ENCODE data around the gene DLG2. TPM values are rescaled to one million over a fixed set of nuclear protein-coding genes. Genes with fewer than 3 reads are reported as not detected.

DLG2 gene
- total and polyA plus RNA-seq, 4 donors, result 0.30 to 5.5 (median 0.68) TPM

DNA sequence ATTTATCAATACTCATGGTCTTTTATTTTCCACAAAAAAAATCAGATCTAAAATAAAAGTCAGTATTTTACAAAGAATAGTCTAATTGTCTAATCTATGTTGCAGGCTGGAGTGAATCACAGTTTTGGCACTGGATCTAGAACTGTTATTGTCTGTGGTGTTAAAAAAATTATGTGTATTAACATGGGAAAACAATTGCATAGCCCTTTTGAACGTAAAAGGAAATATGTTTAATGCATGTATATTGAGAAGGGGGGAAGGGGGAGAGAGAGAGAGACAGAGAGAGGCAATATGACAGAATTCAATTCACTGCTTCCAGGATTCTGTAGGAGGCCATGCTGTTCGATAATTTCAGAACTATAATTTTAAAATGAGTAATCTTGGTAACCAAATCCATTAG lies 2016.1 kb downstream of the DLG2 start:
- H3K4me3 ChIP-seq (ENCODE audit: low read depth in 1 of 3, low read length in 3 of 3), result no peak overlapping the region
- H3K4me1 ChIP-seq (ENCODE audit: control insufficient read depth in 4 of 4, insufficient read depth in 4 of 4, low read length in 3 of 4), result no peaks in the 10 kb centered on the region
- 79% methylated on average over 2 of the region's 2 CpGs for WGBS

DNA sequence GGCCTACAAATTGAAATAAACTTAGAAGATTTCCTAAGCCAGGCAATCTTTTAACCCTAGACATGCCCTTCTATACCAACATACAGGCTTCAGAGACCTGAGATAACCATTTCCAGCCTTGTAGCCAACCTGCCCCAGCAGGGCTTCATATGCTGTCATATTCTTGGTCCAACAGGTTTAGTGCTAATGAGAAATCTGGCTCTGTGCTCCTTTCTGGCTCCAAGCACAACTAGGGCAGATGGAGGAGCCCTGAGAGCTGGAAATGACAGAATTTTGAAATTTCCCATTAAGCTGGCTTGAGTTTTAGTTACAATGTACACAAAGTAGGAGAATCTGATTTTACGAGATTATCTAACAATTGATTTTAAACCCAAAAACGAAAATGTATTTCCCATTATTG lies 2018.0 kb downstream of the DLG2 start:
- DNase-seq (ENCODE audit: low spot score), result no peak
- H3K27me3 ChIP-seq (ENCODE audit: control insufficient read depth in 4 of 4, insufficient read depth in 4 of 4, low read length in 3 of 4), result no peaks in the 10 kb centered on the region
- H3K27ac ChIP-seq (ENCODE audit: low read depth in 1 of 2, low read length in 2 of 2), result no peak overlapping the region
- no peaks in the 10 kb centered on the region for H3K36me3 ChIP-seq (ENCODE audit: control insufficient read depth in 4 of 4, insufficient read depth in 3 of 4, low read depth in 1 of 4, low read length in 3 of 4)
- H3K9ac ChIP-seq (ENCODE audit: low read depth in 1 of 2, low read length in 2 of 2), result no peak overlapping the region
- no peaks in the 10 kb centered on the region for H3K9me3 ChIP-seq (ENCODE audit: control insufficient read depth in 4 of 4, low read length in 3 of 4)
- H3K4me1 ChIP-seq (ENCODE audit: control insufficient read depth in 4 of 4, insufficient read depth in 4 of 4, low read length in 3 of 4), result no peaks in the 10 kb centered on the region
- H3K4me3 ChIP-seq (ENCODE audit: low read depth in 1 of 3, low read length in 3 of 3), result no peak overlapping the region
- WGBS, result 85% methylated on average over 2 of the region's 2 CpGs
- no peak for TF ChIP-seq RXRA (IDR thresholded peaks at IDR 0.05)
- no peak for TF ChIP-seq SP1 (IDR thresholded peaks at IDR 0.05)
- TF ChIP-seq, protein P1, sequence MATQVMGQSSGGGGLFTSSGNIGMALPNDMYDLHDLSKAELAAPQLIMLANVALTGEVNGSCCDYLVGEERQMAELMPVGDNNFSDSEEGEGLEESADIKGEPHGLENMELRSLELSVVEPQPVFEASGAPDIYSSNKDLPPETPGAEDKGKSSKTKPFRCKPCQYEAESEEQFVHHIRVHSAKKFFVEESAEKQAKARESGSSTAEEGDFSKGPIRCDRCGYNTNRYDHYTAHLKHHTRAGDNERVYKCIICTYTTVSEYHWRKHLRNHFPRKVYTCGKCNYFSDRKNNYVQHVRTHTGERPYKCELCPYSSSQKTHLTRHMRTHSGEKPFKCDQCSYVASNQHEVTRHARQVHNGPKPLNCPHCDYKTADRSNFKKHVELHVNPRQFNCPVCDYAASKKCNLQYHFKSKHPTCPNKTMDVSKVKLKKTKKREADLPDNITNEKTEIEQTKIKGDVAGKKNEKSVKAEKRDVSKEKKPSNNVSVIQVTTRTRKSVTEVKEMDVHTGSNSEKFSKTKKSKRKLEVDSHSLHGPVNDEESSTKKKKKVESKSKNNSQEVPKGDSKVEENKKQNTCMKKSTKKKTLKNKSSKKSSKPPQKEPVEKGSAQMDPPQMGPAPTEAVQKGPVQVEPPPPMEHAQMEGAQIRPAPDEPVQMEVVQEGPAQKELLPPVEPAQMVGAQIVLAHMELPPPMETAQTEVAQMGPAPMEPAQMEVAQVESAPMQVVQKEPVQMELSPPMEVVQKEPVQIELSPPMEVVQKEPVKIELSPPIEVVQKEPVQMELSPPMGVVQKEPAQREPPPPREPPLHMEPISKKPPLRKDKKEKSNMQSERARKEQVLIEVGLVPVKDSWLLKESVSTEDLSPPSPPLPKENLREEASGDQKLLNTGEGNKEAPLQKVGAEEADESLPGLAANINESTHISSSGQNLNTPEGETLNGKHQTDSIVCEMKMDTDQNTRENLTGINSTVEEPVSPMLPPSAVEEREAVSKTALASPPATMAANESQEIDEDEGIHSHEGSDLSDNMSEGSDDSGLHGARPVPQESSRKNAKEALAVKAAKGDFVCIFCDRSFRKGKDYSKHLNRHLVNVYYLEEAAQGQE (IDR thresholded peaks at IDR 0.05), result no peak
- TF ChIP-seq, protein P2, sequence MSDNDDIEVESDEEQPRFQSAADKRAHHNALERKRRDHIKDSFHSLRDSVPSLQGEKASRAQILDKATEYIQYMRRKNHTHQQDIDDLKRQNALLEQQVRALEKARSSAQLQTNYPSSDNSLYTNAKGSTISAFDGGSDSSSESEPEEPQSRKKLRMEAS (IDR thresholded peaks at IDR 0.05), result no peak
- TF ChIP-seq JUND (IDR thresholded peaks at IDR 0.05), result no peak
- TF ChIP-seq TAF1 (conservative IDR thresholded peaks at IDR 0.05), result no peak
- TF ChIP-seq FOXA1 (IDR thresholded peaks at IDR 0.05), result no peak
- TF ChIP-seq YY1 (IDR thresholded peaks at IDR 0.05), result no peak
- TF ChIP-seq EGR1 (IDR thresholded peaks at IDR 0.05; ENCODE audit: low read depth in 2 of 2), result no peak
- no peak for TF ChIP-seq FOXA2 (IDR thresholded peaks at IDR 0.05)

More for the DNA sequence above, 2016.1 kb downstream of the DLG2 start:
- no peaks in the 10 kb centered on the region for H3K9me3 ChIP-seq (ENCODE audit: control insufficient read depth in 4 of 4, low read length in 3 of 4)
- no peaks in the 10 kb centered on the region for H3K27me3 ChIP-seq (ENCODE audit: control insufficient read depth in 4 of 4, insufficient read depth in 4 of 4, low read length in 3 of 4)
- no peak overlapping the region for H3K9ac ChIP-seq (ENCODE audit: low read depth in 1 of 2, low read length in 2 of 2)
- DNase-seq (ENCODE audit: low spot score), result no peak
- TF ChIP-seq, protein P2 (IDR thresholded peaks at IDR 0.05), result no peak
- TF ChIP-seq NR2F2 (IDR thresholded peaks at IDR 0.05) (no peak), SP1 (IDR thresholded peaks at IDR 0.05) (no peak), HNF4A (conservative IDR thresholded peaks at IDR 0.05) (no peak), JUND (IDR thresholded peaks at IDR 0.05) (no peak), FOXA1 (IDR thresholded peaks at IDR 0.05) (no peak), TAF1 (conservative IDR thresholded peaks at IDR 0.05) (no peak), FOXA2 (IDR thresholded peaks at IDR 0.05) (no peak), HNF4G (IDR thresholded peaks at IDR 0.05) (no peak), YY1 (IDR thresholded peaks at IDR 0.05) (no peak), EGR1 (IDR thresholded peaks at IDR 0.05; ENCODE audit: low read depth in 2 of 2) (no peak), RAD21 (IDR thresholded peaks at IDR 0.05) (no peak)
- TF ChIP-seq, protein P3, sequence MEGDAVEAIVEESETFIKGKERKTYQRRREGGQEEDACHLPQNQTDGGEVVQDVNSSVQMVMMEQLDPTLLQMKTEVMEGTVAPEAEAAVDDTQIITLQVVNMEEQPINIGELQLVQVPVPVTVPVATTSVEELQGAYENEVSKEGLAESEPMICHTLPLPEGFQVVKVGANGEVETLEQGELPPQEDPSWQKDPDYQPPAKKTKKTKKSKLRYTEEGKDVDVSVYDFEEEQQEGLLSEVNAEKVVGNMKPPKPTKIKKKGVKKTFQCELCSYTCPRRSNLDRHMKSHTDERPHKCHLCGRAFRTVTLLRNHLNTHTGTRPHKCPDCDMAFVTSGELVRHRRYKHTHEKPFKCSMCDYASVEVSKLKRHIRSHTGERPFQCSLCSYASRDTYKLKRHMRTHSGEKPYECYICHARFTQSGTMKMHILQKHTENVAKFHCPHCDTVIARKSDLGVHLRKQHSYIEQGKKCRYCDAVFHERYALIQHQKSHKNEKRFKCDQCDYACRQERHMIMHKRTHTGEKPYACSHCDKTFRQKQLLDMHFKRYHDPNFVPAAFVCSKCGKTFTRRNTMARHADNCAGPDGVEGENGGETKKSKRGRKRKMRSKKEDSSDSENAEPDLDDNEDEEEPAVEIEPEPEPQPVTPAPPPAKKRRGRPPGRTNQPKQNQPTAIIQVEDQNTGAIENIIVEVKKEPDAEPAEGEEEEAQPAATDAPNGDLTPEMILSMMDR (IDR thresholded peaks at IDR 0.05; ENCODE audit: low read depth, low read length, missing input control), result no peak
- TF ChIP-seq, protein P1 (IDR thresholded peaks at IDR 0.05), result no peak
- TF ChIP-seq, protein P4, sequence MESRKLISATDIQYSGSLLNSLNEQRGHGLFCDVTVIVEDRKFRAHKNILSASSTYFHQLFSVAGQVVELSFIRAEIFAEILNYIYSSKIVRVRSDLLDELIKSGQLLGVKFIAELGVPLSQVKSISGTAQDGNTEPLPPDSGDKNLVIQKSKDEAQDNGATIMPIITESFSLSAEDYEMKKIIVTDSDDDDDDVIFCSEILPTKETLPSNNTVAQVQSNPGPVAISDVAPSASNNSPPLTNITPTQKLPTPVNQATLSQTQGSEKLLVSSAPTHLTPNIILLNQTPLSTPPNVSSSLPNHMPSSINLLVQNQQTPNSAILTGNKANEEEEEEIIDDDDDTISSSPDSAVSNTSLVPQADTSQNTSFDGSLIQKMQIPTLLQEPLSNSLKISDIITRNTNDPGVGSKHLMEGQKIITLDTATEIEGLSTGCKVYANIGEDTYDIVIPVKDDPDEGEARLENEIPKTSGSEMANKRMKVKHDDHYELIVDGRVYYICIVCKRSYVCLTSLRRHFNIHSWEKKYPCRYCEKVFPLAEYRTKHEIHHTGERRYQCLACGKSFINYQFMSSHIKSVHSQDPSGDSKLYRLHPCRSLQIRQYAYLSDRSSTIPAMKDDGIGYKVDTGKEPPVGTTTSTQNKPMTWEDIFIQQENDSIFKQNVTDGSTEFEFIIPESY (IDR thresholded peaks at IDR 0.05), result no peak
- TF ChIP-seq, protein P5, sequence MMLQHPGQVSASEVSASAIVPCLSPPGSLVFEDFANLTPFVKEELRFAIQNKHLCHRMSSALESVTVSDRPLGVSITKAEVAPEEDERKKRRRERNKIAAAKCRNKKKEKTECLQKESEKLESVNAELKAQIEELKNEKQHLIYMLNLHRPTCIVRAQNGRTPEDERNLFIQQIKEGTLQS (IDR thresholded peaks at IDR 0.05), result no peak
- no peak overlapping the region for H3K27ac ChIP-seq (ENCODE audit: low read depth in 1 of 2, low read length in 2 of 2)
- H3K36me3 ChIP-seq (ENCODE audit: control insufficient read depth in 4 of 4, insufficient read depth in 3 of 4, low read depth in 1 of 4, low read length in 3 of 4), result no peaks in the 10 kb centered on the region
